Measurements from ENCODE around the gene ZNF197.
A peak's percentile ranks its signal among the peaks of the same experiment; 100 is the strongest.
"Not testable (repeated sequence)": the region's sequence is repeated elsewhere in the genome, so short reads cannot be mapped to it uniquely, and the experiment has no call there.

Gene ZNF197

GRCh38 chr3:44624749-44625480, at the start of gene ZNF197:
ZNF197 (plus strand) TSS chr3:44625036; CDS start chr3:44629155, 4,119 bp downstream.
- DNase-seq = peak; percentile 51 to 52

- no peak for DNase-seq
Observed at GRCh38 chr3:44576613-44577012, 48.2 kb upstream of the ZNF197 start.

GRCh38 chr3:44577354-44577952, 47.4 kb upstream of the ZNF197 start:
- not testable (repeated sequence) for DNase-seq

- DNase-seq = not testable (repeated sequence)
Observed at GRCh38 chr3:44578316-44578715, 46.5 kb upstream of the ZNF197 start.

- DNase-seq = not testable (repeated sequence)
Observed at GRCh38 chr3:44578924-44579515, 45.8 kb upstream of the ZNF197 start.

GRCh38 chr3:44579749-44580148, 45.1 kb upstream of the ZNF197 start:
- DNase-seq = not testable (repeated sequence)

- DNase-seq = not testable (repeated sequence)
Observed at GRCh38 chr3:44580971-44581370, 43.9 kb upstream of the ZNF197 start.

- no peak for DNase-seq
Observed at GRCh38 chr3:44584646-44585501, 40.0 kb upstream of the ZNF197 start, which contains the start of gene ZNF660. ZNF660 (plus strand) TSS chr3:44584964; CDS start chr3:44594194, 9,230 bp downstream.

GRCh38 chr3:44596621-44597020, 28.2 kb upstream of the ZNF197 start:
- no peak for DNase-seq

GRCh38 chr3:44601749-44602148, 23.1 kb upstream of the ZNF197 start:
- DNase-seq = no peak

GRCh38 chr3:44612678-44613077, 12.2 kb upstream of the ZNF197 start:
- DNase-seq = no peak

GRCh38 chr3:44628716-44629115, 3.9 kb downstream of the ZNF197 start:
- no peak for DNase-seq

GRCh38 chr3:44632193-44632592, 7.4 kb downstream of the ZNF197 start:
- no peak for DNase-seq

GRCh38 chr3:44642337-44642736, 17.5 kb downstream of the ZNF197 start:
- no peak for DNase-seq

GRCh38 chr3:44643024-44643423, 18.2 kb downstream of the ZNF197 start:
- DNase-seq = no peak

GRCh38 chr3:44647771-44648170, 22.9 kb downstream of the ZNF197 start:
- no peak for DNase-seq

GRCh38 chr3:44648564-44649229, 23.9 kb downstream of the ZNF197 start, which contains the start of gene ZNF35:
ZNF35 (plus strand) TSS chr3:44648732; CDS start chr3:44651068, 2,336 bp downstream.
- DNase-seq = peak; percentile 24 to 39

GRCh38 chr3:44649709-44650108, 24.9 kb downstream of the ZNF197 start:
- no peak for DNase-seq

- no peak for DNase-seq
Observed at GRCh38 chr3:44654039-44654438, 29.2 kb downstream of the ZNF197 start.

- no peak for DNase-seq
Observed at GRCh38 chr3:44659015-44659414, 34.2 kb downstream of the ZNF197 start.

GRCh38 chr3:44659434-44659833, 34.6 kb downstream of the ZNF197 start:
- DNase-seq = no peak

- no peak for DNase-seq
Observed at GRCh38 chr3:44661189-44661588, 36.4 kb downstream of the ZNF197 start.
